Heart left ventricle (tissue), 13 donors: ENCODE data around the gene EIPR1.

Experiments
- CTCF ChIP-seq, 12 donors: fragments of 200-600 bp; sonication (generic) in 4 of 12; IDR thresholded peaks; one replicate each; pipeline versions ENCODE4 v1.5.0 to v1.8.0; 2018 to 2022; ENCODE audit warnings: antibody characterized with exemption in 12 of 12, mild to moderate bottlenecking in 5 of 12
- POLR2A ChIP-seq, 2 donors: fragments of 450-650 bp; IDR thresholded peaks; one replicate each; pipeline ENCODE4 v1.6.1; 2017; ENCODE audit warnings: antibody characterized with exemption in 2 of 2, mild to moderate bottlenecking in 2 of 2, moderate library complexity in 2 of 2
- donor health status: ischemic (EF 13 %, LVEDD 7.1; RV severe dilation, severe dysfunction).
- donor health status: DM: no; HTN: yes; CAD: no.
- donor health status: DM: no; HTN: no; CAD: no.
- donor health status: ischemic (EF 25% LVEDD 6.9; RV normal size, moderate dysfunction).
- donor health status: ischemic (EF 25% LVEDD 5.7; RV mildly dilated, moderate dysfunction).
- donor health status: ischemic (EF 35%, LVEDD 5.7; RV mildly dilated, moderate dysfunction).
- donor health status: nonischemic (EF 11% LVEDD 7.7; RV severe dilation, severe dysfunction).
- donor health status: DM: yes; HTN: yes; CAD: no.
- donor health status: PGD.
- donor health status: ischemic (EF 29% LVEDD 5.4; RV normal size, mild dysfunction).
- donor health status: nonischemic (EF 23%, LVEDD 6.1; RV moderate dilation, normal function).

- no peak for TF ChIP-seq CTCF (IDR thresholded peaks at IDR 0.05)
- TF ChIP-seq POLR2A (IDR thresholded peaks at IDR 0.05): no peak
Observed at GRCh38 chr2:3307236-3307635, 70.4 kb downstream of the EIPR1 start.
